H9 (cell line): ENCODE results near the gene FDX1. TPM values are rescaled to one million over a fixed set of nuclear protein-coding genes. Genes with fewer than 3 reads are reported as not detected.

Experiments
- DNase-seq: peaks from one replicate; pipeline ENCODE4 v3.0.0-alpha.2; 2017
- H2AFZ ChIP-seq: one replicate; pipeline ENCODE4 v1.6.1; 2013; ENCODE audit warnings: mild to moderate bottlenecking, low read length, control low read depth, moderate library complexity
- H2AK5ac ChIP-seq: 2 replicates; pipeline ENCODE4 v1.6.1; 2013; ENCODE audit warnings: low read length, control low read depth, mixed read lengths; ENCODE audit not compliant: insufficient read length
- H2BK120ac ChIP-seq: one replicate; pipeline ENCODE4 v1.6.1; 2013; ENCODE audit warnings: low read depth, mild to moderate bottlenecking, low read length, control low read depth, inconsistent platforms; ENCODE audit not compliant: poor library complexity, severe bottlenecking
- H2BK12ac ChIP-seq: 2 replicates; pipeline ENCODE4 v1.6.1; 2013; ENCODE audit warnings: low read length, control low read depth, mixed read lengths, low read depth; ENCODE audit not compliant: insufficient read length
- H2BK15ac ChIP-seq: 2 replicates; pipeline ENCODE4 v1.6.1; 2013; ENCODE audit warnings: low read depth, low read length, control low read depth
- H2BK20ac ChIP-seq: one replicate; pipeline ENCODE4 v1.6.1; 2013; ENCODE audit warnings: low read depth, mild to moderate bottlenecking, low read length, control low read depth, inconsistent platforms; ENCODE audit not compliant: poor library complexity, severe bottlenecking
- H2BK5ac ChIP-seq: 2 replicates; pipeline ENCODE4 v1.6.1; 2013; ENCODE audit warnings: low read length, control low read depth, mixed read lengths; ENCODE audit not compliant: insufficient read length
- H3K14ac ChIP-seq: 2 replicates; pipeline ENCODE4 v1.6.1; 2013; ENCODE audit warnings: low read length, control low read depth; ENCODE audit not compliant: insufficient read depth
- H3K18ac ChIP-seq: 2 replicates; pipeline ENCODE4 v1.6.1; 2013; ENCODE audit warnings: low read depth, mild to moderate bottlenecking, mixed read lengths, low read length, control low read depth; ENCODE audit not compliant: insufficient read length
- H3K23ac ChIP-seq: 2 replicates; pipeline ENCODE4 v1.6.1; 2013; ENCODE audit warnings: low read length, control low read depth, mixed read lengths, low read depth; ENCODE audit not compliant: insufficient read length
- H3K23me2 ChIP-seq: 2 replicates; pipeline ENCODE4 v1.6.1; 2013; ENCODE audit warnings: low read depth, mild to moderate bottlenecking, mixed read lengths, low read length, control low read depth; ENCODE audit not compliant: insufficient read length, poor library complexity, severe bottlenecking
- H3K27ac ChIP-seq: 2 replicates; pipeline ENCODE4 v1.5.1; 2013; ENCODE audit warnings: low read length, control low read depth, mixed read lengths, low read depth; ENCODE audit not compliant: insufficient read length
- H3K27me3 ChIP-seq: 2 replicates; pipeline ENCODE4 v1.6.1; 2013; ENCODE audit warnings: low read length, control low read depth, inconsistent platforms; ENCODE audit not compliant: insufficient read depth
- H3K4ac ChIP-seq: 2 replicates; pipeline ENCODE4 v1.6.1; 2013; ENCODE audit warnings: low read depth, mild to moderate bottlenecking, control low read depth, inconsistent platforms, low read length, moderate library complexity
- H3K4me1 ChIP-seq: 2 replicates; pipeline ENCODE4 v1.6.1; 2013; ENCODE audit warnings: low read length, control low read depth, inconsistent platforms; ENCODE audit not compliant: insufficient read depth
- H3K4me2 ChIP-seq: 2 replicates; pipeline ENCODE4 v1.6.1; 2013; ENCODE audit warnings: low read length, control low read depth, mixed read lengths; ENCODE audit not compliant: insufficient read length, insufficient read depth
- H3K56ac ChIP-seq: 2 replicates; pipeline ENCODE4 v1.6.1; 2013; ENCODE audit warnings: low read depth, mild to moderate bottlenecking, mixed read lengths, low read length, control low read depth; ENCODE audit not compliant: insufficient read length
- H3K79me1 ChIP-seq: 2 replicates; pipeline ENCODE4 v1.6.1; 2013; ENCODE audit warnings: low read depth, mild to moderate bottlenecking, moderate library complexity, low read length, control low read depth, inconsistent platforms; ENCODE audit not compliant: insufficient read depth, poor library complexity, severe bottlenecking
- H3K79me2 ChIP-seq: 2 replicates; pipeline ENCODE4 v1.6.1; 2013; ENCODE audit warnings: low read length, control low read depth, inconsistent platforms; ENCODE audit not compliant: insufficient read depth
- H3K9ac ChIP-seq: 2 replicates; pipeline ENCODE4 v1.6.1; 2013; ENCODE audit warnings: low read length, control low read depth, mixed read lengths; ENCODE audit not compliant: insufficient read length; ENCODE audit errors: extremely low read depth
- H3K9me3 ChIP-seq: one replicate; pipeline ENCODE4 v1.6.1; 2013; ENCODE audit warnings: low read depth, low read length, inconsistent platforms; ENCODE audit not compliant: control insufficient read depth
- H3T11ph ChIP-seq: one replicate; pipeline ENCODE4 v1.6.1; 2013; ENCODE audit warnings: mild to moderate bottlenecking, low read length, control low read depth, inconsistent platforms
- H4K20me1 ChIP-seq: one replicate; pipeline ENCODE4 v1.6.1; 2013; ENCODE audit not compliant: control insufficient read depth, insufficient read length, insufficient read depth
- H4K5ac ChIP-seq: 2 replicates; pipeline ENCODE4 v1.6.1; 2013; ENCODE audit warnings: low read depth, mild to moderate bottlenecking, mixed read lengths, low read length, control low read depth; ENCODE audit not compliant: insufficient read length
- H4K8ac ChIP-seq: replicated peaks from 2 replicates; pipeline ENCODE4 v1.6.1; 2013; ENCODE audit warnings: low read length, control low read depth, mixed read lengths, low read depth; ENCODE audit not compliant: insufficient read length
- H4K91ac ChIP-seq: 2 replicates; pipeline ENCODE4 v1.6.1; 2013; ENCODE audit warnings: low read depth, mild to moderate bottlenecking, moderate library complexity, mixed read lengths, low read length, control low read depth; ENCODE audit not compliant: insufficient read length
- H3K27ac Mint-ChIP-seq, 3 experiments: 2 replicates in 2 of 3; 3 replicates in 1 of 3; pipeline ENCODE4 v1.8.0; 2020 to 2021; ENCODE audit warnings: mixed read lengths in 3 of 3, mild to moderate bottlenecking in 1 of 3, moderate library complexity in 1 of 3
- H3K27me3 Mint-ChIP-seq: 2 replicates; pipeline ENCODE4 v1.8.0; 2021; ENCODE audit warnings: low read depth, mild to moderate bottlenecking, moderate library complexity, mixed read lengths
- H3K36me3 Mint-ChIP-seq, 3 experiments: 2 replicates in 2 of 3; 3 replicates in 1 of 3; pipeline ENCODE4 v1.8.0; 2020 to 2021; ENCODE audit warnings: low read depth in 3 of 3, mixed read lengths in 3 of 3; ENCODE audit not compliant: insufficient read depth in 1 of 3
- H3K4me1 Mint-ChIP-seq, 2 experiments: 2 replicates each; pipeline ENCODE4 v1.8.0; 2020; ENCODE audit warnings: mixed read lengths in 2 of 2
- H3K4me3 Mint-ChIP-seq, 2 experiments: 2 replicates in 1 of 2; 3 replicates in 1 of 2; pipeline ENCODE4 v1.8.0; 2020 to 2021; ENCODE audit warnings: mild to moderate bottlenecking in 2 of 2, mixed read lengths in 2 of 2, moderate library complexity in 1 of 2
- H3K9me3 Mint-ChIP-seq, 2 experiments: 2 replicates in 1 of 2; 3 replicates in 1 of 2; pipeline ENCODE4 v1.8.0; 2020; ENCODE audit warnings: mild to moderate bottlenecking in 2 of 2, mixed read lengths in 2 of 2, moderate library complexity in 1 of 2
- CTCF ChIP-seq: fragments of 200-600 bp; sonication (generic); conservative IDR thresholded peaks from 3 replicates; pipeline ENCODE4 v1.8.0; 2021; ENCODE audit warnings: antibody characterized with exemption, mild to moderate bottlenecking
- WGBS: extraction: QIAGEN DNeasy Blood & Tissue Kit; methylation state at CpG from one replicate; pipeline ENCODE4 v1.1.7; 2013; ENCODE audit warnings: missing lambda C conversion rate, low lambda C conversion rate, mixed read lengths; ENCODE audit not compliant: insufficient read length; ENCODE audit errors: extremely low coverage; 5-methylcytosine and 5-hydroxymethylcytosine counted together
- total RNA-seq: library from RNA; stranded (reverse); gene quantifications from 2 replicates; pipeline ENCODE4 v1.2.1, GENCODE V29; 2021

FDX1 gene
- total RNA-seq, 1 experiment from 2014 or later = 10.1 TPM

- H3T11ph ChIP-seq = no peak overlapping the region
- no peak overlapping the region for H3K4me2 ChIP-seq
- TF ChIP-seq CTCF = no peak
- no peak overlapping the region for H2AK5ac ChIP-seq
- peaks cover 13 to 16% of the 10 kb centered on the region in 2 experiments for H3K9me3 Mint-ChIP-seq
- no peaks in the 10 kb centered on the region for H3K9me3 ChIP-seq
- H2BK120ac ChIP-seq = no peak overlapping the region
- no peak overlapping the region for H3K23ac ChIP-seq
- H3K27ac Mint-ChIP-seq = no peak overlapping the region
- no peaks in the 10 kb centered on the region for H3K79me2 ChIP-seq
- H3K79me1 ChIP-seq = no peaks in the 10 kb centered on the region
- peaks cover 5 to 8% (median 7%) of the 10 kb centered on the region in 3 experiments; a peak in 4 of 7 replicates for H3K36me3 Mint-ChIP-seq
- H3K4me1 ChIP-seq = no peaks in the 10 kb centered on the region
- H4K91ac ChIP-seq = no peak overlapping the region
- H3K9ac ChIP-seq = no peak overlapping the region
- no peak for DNase-seq
- H3K4me3 Mint-ChIP-seq = no peak overlapping the region
- H3K4ac ChIP-seq = no peak overlapping the region
- H2BK15ac ChIP-seq = no peak overlapping the region
- no peaks in the 10 kb centered on the region for H3K27me3 ChIP-seq
- H3K23me2 ChIP-seq = no peaks in the 10 kb centered on the region
- H4K8ac ChIP-seq = no peak overlapping the region
- no peak overlapping the region for H2BK20ac ChIP-seq
- no peak overlapping the region for H3K18ac ChIP-seq
- no peak overlapping the region for H4K5ac ChIP-seq
- no peak overlapping the region for H2AFZ ChIP-seq
- peaks cover 2% of the 10 kb centered on the region for H3K27me3 Mint-ChIP-seq
- no peak overlapping the region for H3K27ac ChIP-seq
- H3K56ac ChIP-seq = no peak overlapping the region
- no peak overlapping the region for H2BK5ac ChIP-seq
- no CpG with 5 or more reads among the region's 1 CpG for WGBS
- H3K14ac ChIP-seq = no peak overlapping the region
- no peaks in the 10 kb centered on the region for H4K20me1 ChIP-seq
- no peaks in the 10 kb centered on the region for H3K4me1 Mint-ChIP-seq
- H2BK12ac ChIP-seq = no peak overlapping the region
Observed at GRCh38 chr11:110410651-110411050, 19.1 kb upstream of the FDX1 start.
